ENCODE measurements around the gene C12orf75. TPM values are rescaled to one million over a fixed set of nuclear protein-coding genes. Genes with fewer than 3 reads are reported as not detected.
A peak's percentile ranks its signal among the peaks of the same experiment; 100 is the strongest.

The C12orf75 gene
- total RNA-seq: 1.1 TPM
- long read RNA-seq, partial matches to known transcripts: 0 of 2 reads
- long read RNA-seq, other reads (novel, unspliced or antisense): 0 of 2 reads

GRCh38 chr12:105330283-105330930 is at the start of gene C12orf75:
TSS of gene C12orf75 (plus strand) at chr12:105330691. CDS start at chr12:105330892, 201 bp downstream.
- TF ChIP-seq, protein P1, sequence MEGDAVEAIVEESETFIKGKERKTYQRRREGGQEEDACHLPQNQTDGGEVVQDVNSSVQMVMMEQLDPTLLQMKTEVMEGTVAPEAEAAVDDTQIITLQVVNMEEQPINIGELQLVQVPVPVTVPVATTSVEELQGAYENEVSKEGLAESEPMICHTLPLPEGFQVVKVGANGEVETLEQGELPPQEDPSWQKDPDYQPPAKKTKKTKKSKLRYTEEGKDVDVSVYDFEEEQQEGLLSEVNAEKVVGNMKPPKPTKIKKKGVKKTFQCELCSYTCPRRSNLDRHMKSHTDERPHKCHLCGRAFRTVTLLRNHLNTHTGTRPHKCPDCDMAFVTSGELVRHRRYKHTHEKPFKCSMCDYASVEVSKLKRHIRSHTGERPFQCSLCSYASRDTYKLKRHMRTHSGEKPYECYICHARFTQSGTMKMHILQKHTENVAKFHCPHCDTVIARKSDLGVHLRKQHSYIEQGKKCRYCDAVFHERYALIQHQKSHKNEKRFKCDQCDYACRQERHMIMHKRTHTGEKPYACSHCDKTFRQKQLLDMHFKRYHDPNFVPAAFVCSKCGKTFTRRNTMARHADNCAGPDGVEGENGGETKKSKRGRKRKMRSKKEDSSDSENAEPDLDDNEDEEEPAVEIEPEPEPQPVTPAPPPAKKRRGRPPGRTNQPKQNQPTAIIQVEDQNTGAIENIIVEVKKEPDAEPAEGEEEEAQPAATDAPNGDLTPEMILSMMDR (IDR thresholded peaks at IDR 0.05; ENCODE audit: borderline replicate concordance): no peak
- peak; percentile 56 for DNase-seq
- no peaks in the 10 kb centered on the region for H3K9me3 ChIP-seq (replicated peaks)
- no peak within 1 kb of the TSS for H3K27ac ChIP-seq (replicated peaks)
- peaks cover 40% of the 10 kb centered on the region for H3K27me3 ChIP-seq (ENCODE audit: low read depth)
- H3K4me1 ChIP-seq: peaks cover 13% of the 10 kb centered on the region
- H3K36me3 ChIP-seq: no peaks in the 10 kb centered on the region
- H3K4me3 ChIP-seq: peak within 1 kb of the TSS; percentile 79
- intact Hi-C loops (cut with micrococcal nuclease): no loop called here

DNA sequence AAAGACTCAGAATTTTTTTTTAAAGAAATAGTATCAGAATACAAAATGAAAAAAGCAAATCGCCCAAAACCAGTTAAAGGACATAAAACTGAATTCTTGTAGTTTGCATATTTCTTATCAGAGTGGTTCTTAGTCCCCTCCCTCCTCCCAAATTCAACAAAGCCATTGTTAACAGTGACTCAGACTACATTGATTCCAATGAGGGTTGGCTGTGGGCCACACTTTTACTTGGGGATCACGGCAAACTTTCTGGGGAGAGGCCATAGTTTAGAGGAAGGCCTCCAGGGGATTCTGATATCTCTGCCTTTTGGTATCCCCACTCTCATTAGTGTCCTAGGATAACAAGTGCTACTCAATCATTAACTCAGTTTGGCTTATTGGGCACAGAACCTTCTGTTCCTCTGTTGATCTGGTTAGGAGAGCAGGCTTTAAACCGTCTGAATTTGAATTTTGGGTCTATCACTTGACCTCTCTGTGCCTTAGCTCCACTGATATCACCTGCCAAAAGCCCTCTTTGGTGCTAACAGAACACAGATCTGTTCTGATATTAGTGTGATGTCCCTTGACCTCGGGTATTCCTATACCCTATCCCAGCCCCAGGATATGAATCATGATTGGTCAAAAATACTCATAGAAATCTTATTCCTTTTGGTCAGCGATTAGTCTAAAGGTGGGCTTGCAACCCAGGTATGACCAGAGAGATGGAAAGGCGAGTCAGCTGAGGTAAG is 49.4 kb upstream of the C12orf75 start:
- no peaks in the 10 kb centered on the region for H3K4me1 ChIP-seq
- no peaks in the 10 kb centered on the region for H3K36me3 ChIP-seq
- H3K27me3 ChIP-seq (ENCODE audit: low read depth): peaks cover 21% of the 10 kb centered on the region
- no peak overlapping the region for H3K4me3 ChIP-seq
- TF ChIP-seq, protein P1 (IDR thresholded peaks at IDR 0.05; ENCODE audit: borderline replicate concordance): no peak
- DNase-seq: no peak
- H3K9me3 ChIP-seq (replicated peaks): no peaks in the 10 kb centered on the region
- no peak overlapping the region for H3K27ac ChIP-seq (replicated peaks)
- intact Hi-C loops (cut with micrococcal nuclease): no loop called here

DNA sequence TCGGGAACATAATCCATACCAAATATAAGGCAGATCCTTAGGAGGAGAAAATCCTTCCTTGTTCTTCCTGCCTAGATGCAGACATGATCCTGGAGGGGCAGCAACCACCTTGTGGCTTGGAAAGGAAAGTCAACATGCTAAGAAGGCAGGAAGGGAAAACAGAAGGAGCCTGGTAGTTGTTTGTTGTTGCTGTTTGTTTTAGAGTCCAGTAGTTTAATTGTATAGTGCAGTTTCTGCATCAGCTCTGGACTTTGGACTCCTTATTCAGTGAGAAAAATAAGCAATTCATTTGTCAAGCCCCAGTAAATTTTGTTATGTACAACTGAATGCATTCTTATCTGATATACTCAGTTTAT is 48.8 kb upstream of the C12orf75 start:
- Histone ChIP-seq H3K4me1 (no peaks in the 10 kb centered on the region), H3K27ac (replicated peaks) (no peak overlapping the region), H3K27me3 (ENCODE audit: low read depth) (peaks cover 22% of the 10 kb centered on the region), H3K9me3 (replicated peaks) (no peaks in the 10 kb centered on the region), H3K36me3 (no peaks in the 10 kb centered on the region), H3K4me3 (no peak overlapping the region)
- DNase-seq: no peak
- TF ChIP-seq, protein P1 (IDR thresholded peaks at IDR 0.05; ENCODE audit: borderline replicate concordance): no peak
- intact Hi-C loops (cut with micrococcal nuclease): no loop called here

GRCh38 chr12:105285378-105285777 is 45.1 kb upstream of the C12orf75 start:
- DNase-seq: no peak
- Histone ChIP-seq H3K9me3 (replicated peaks) (no peaks in the 10 kb centered on the region), H3K4me1 (no peaks in the 10 kb centered on the region), H3K4me3 (no peak overlapping the region), H3K27me3 (ENCODE audit: low read depth) (peaks cover 38% of the 10 kb centered on the region), H3K27ac (replicated peaks) (no peak overlapping the region), H3K36me3 (no peaks in the 10 kb centered on the region)
- intact Hi-C loops (cut with micrococcal nuclease): no loop called here
- TF ChIP-seq, protein P1 (IDR thresholded peaks at IDR 0.05; ENCODE audit: borderline replicate concordance): no peak

DNA sequence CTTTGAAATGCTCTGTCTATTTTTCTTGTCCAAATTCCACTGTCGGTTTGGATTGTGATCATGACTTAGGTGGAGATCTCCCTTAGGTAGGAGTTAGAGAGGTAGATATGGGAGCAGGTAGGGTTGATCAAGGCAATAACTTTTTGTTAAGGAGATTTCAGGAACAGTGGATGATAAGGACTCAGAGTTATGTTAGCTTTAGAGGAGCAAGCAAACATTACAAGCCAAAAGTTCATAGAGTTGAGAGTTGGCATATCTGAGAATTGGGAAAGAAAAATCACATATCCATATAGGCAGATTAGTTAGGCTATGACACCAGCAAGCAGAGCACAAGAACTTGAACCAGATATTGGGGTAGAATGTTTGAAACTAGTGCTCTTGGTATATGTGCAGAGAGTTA is 43.1 kb upstream of the C12orf75 start:
- Histone ChIP-seq H3K27ac (replicated peaks) (no peak overlapping the region), H3K4me1 (no peaks in the 10 kb centered on the region), H3K27me3 (ENCODE audit: low read depth) (peaks cover 36% of the 10 kb centered on the region), H3K9me3 (replicated peaks) (no peaks in the 10 kb centered on the region), H3K4me3 (no peak overlapping the region), H3K36me3 (no peaks in the 10 kb centered on the region)
- intact Hi-C loops (cut with micrococcal nuclease): no loop called here
- DNase-seq: no peak
- TF ChIP-seq, protein P1 (IDR thresholded peaks at IDR 0.05; ENCODE audit: borderline replicate concordance): no peak

Data from left ventricle myocardium inferior (tissue), 1 donor.